ENCODE data around the gene NPY5R.

NPY5R gene

GRCh38 chr4:163343604-163344146 lies at the start of gene NPY5R:
Gene NPY5R, plus strand, starts transcription at chr4:163343892. Its CDS starts 6,382 bp downstream, at chr4:163350274.
- DNase-seq (ENCODE audit: low spot score): no peak

GRCh38 chr4:163295138-163295537 lies 48.6 kb upstream of the NPY5R start:
- no peak for DNase-seq (ENCODE audit: low spot score)

- no peak for DNase-seq (ENCODE audit: low spot score)
Observed at GRCh38 chr4:163300445-163300844, 43.2 kb upstream of the NPY5R start.

GRCh38 chr4:163303069-163303468 lies 40.6 kb upstream of the NPY5R start:
- no peak for DNase-seq (ENCODE audit: low spot score)

- DNase-seq (ENCODE audit: low spot score): no peak
Observed at GRCh38 chr4:163309466-163309865, 34.2 kb upstream of the NPY5R start.

- DNase-seq (ENCODE audit: low spot score): no peak
Observed at GRCh38 chr4:163317110-163317509, 26.6 kb upstream of the NPY5R start.

- DNase-seq (ENCODE audit: low spot score): no peak
Observed at GRCh38 chr4:163330916-163331628, 12.6 kb upstream of the NPY5R start.

- peak; percentile 21 for DNase-seq (ENCODE audit: low spot score)
Observed at GRCh38 chr4:163331629-163332376, 11.9 kb upstream of the NPY5R start.

GRCh38 chr4:163332526-163333406 lies 10.9 kb upstream of the NPY5R start, which contains the start of gene NPY1R:
Gene NPY1R, minus strand, starts transcription at chr4:163332596. Its CDS starts 6,042 bp downstream, at chr4:163326554.
- peak; percentile 78 for DNase-seq (ENCODE audit: low spot score)

GRCh38 chr4:163335384-163335783 lies 8.3 kb upstream of the NPY5R start:
- no peak for DNase-seq (ENCODE audit: low spot score)

GRCh38 chr4:163344147-163345125 lies 744 bp downstream of the NPY5R start:
- DNase-seq (ENCODE audit: low spot score): no peak

GRCh38 chr4:163350672-163351071 lies 7.0 kb downstream of the NPY5R start:
- DNase-seq (ENCODE audit: low spot score): no peak

GRCh38 chr4:163353054-163353453 lies 9.4 kb downstream of the NPY5R start:
- no peak for DNase-seq (ENCODE audit: low spot score)

- no peak for DNase-seq (ENCODE audit: low spot score)
Observed at GRCh38 chr4:163356104-163356503, 12.4 kb downstream of the NPY5R start.

- no peak for DNase-seq (ENCODE audit: low spot score)
Observed at GRCh38 chr4:163367651-163368050, 24.0 kb downstream of the NPY5R start.

- no peak for DNase-seq (ENCODE audit: low spot score)
Observed at GRCh38 chr4:163372029-163372428, 28.3 kb downstream of the NPY5R start.

- DNase-seq (ENCODE audit: low spot score): no peak
Observed at GRCh38 chr4:163378661-163379060, 35.0 kb downstream of the NPY5R start.

- DNase-seq (ENCODE audit: low spot score): no peak
Observed at GRCh38 chr4:163380703-163381102, 37.0 kb downstream of the NPY5R start.

GRCh38 chr4:163382178-163382869 lies 38.6 kb downstream of the NPY5R start:
- DNase-seq (ENCODE audit: low spot score): no peak

GRCh38 chr4:163384434-163384833 lies 40.7 kb downstream of the NPY5R start:
- DNase-seq (ENCODE audit: low spot score): no peak
